Left lobe of liver (tissue), 2 donors: ENCODE data around the gene ZNF367. TPM values are rescaled to one million over a fixed set of nuclear protein-coding genes. Genes with fewer than 3 reads are reported as not detected.

Source experiments
- ATAC-seq: fragments of 200-7000 bp; cut with Tn5 transposase; one replicate; pipeline ENCODE4 v1.9.1; 2020; ENCODE audit warnings: mild to moderate bottlenecking, moderate library complexity
- DNase-seq: peaks from one replicate; pipeline ENCODE4 v3.0.0-alpha.2; 2020; ENCODE audit warnings: low spot score
- total RNA-seq: library from RNA; stranded (reverse); gene quantifications from one replicate; pipeline ENCODE4 v1.2.1, GENCODE V29; 2021
- donor health status: DM: no; HTN: no; CAD: no; lungs with moderate emphysema.
- donor health status: DM: no; HTN: yes; CAD: no.

ZNF367 gene
- total RNA-seq, 1 donor from 2014 or later: 1.0 TPM

GRCh38 chr9:96437454-96437853, 19.3 kb upstream of the ZNF367 start:
- ATAC-seq (no peak), DNase-seq (no peak)

DNA sequence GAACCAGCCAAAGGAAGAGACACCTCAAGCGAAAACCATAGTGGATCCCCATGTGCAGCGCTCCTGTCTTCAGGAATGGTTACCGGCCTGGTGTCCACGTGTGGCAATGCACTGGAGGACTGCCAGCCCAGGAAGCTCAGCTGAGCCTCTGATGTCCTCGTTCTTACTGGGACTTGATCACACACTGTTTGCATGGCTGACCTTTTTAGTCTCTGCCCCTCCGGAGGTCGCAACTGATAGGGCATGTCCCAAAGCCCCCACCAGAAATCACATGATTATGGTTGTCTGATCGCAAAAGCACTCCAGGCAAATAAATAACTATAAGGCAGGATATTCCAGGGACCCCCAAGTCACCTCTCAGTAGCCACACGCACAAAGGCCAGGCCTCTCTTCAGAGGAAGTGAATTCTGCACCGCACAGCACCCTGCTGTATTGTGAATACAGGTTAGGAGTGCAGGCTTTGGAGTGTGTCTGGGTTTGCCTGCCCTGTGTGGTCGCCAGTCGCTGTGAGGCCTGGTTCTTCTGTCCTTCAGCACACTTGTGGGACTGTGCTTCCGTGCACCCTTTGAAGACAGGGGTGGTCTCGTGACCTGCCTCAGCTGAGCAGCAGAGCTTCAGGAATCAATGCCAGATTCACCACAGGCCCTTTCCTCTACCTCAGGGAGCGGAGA, 18.4 kb upstream of the ZNF367 start:
- DNase-seq (peak; percentile 66), ATAC-seq (peak; percentile 91)

DNA sequence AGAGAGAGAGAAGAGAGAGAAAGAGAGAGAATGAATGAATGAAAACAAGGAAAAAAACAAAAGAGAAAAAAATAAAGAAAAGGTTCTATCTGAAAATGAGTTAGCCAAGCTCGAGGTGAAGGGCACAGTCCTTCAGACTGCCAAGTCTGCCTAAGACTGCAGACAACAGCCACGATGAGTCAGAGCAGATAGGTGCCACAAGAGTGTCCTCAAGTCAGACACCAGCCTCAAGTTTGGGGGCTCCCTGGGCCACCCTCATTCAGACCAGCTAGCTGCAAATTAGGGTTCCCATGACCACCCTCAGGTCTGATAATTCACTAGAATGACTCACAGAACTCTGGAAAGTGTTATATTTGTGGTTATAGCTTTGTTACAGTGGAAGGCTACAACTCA, 17.9 kb upstream of the ZNF367 start:
- ATAC-seq (no peak), DNase-seq (no peak)

DNA sequence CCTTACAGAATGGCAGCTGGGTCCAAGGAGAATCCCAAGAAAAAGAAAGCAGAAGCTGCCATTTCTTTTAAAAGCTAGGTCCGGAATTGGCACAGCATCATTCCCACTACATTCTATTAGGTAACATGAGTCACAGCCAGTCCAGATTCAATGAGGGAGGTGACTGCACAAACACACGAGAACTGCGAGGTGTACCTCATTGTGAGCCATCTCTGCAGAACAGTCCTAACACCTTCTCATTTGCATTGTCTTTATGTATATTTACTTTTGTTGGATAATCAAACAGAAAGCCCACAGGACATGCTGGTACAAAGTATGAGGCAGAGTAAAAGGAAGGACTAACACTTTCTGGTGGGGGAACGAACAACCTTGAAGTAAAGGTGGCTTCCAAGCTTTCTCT, 17.2 kb upstream of the ZNF367 start:
- ATAC-seq: no peak
- DNase-seq: no peak

GRCh38 chr9:96430377-96430776, 12.2 kb upstream of the ZNF367 start:
- ATAC-seq: no peak
- no peak for DNase-seq

DNA sequence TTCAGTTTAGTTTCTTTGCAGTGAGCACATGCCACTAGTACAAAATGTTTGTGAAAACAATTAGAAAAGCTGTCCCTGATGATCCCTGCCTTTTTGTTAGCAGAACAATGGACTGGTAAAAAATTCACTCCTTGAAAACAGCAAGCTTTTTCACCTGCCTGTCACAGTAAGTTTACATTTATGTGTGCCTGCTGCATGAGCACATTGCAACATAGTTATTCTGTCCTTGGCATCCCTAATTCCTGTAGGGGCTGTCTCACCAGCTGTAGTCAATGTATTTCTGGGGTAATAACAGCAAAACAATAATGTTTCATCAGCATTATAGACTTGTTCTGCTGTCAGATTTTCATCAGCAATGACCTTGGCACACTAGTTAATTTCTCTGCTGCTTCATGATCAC, 11.6 kb upstream of the ZNF367 start:
- DNase-seq (no peak), ATAC-seq (no peak)

DNA sequence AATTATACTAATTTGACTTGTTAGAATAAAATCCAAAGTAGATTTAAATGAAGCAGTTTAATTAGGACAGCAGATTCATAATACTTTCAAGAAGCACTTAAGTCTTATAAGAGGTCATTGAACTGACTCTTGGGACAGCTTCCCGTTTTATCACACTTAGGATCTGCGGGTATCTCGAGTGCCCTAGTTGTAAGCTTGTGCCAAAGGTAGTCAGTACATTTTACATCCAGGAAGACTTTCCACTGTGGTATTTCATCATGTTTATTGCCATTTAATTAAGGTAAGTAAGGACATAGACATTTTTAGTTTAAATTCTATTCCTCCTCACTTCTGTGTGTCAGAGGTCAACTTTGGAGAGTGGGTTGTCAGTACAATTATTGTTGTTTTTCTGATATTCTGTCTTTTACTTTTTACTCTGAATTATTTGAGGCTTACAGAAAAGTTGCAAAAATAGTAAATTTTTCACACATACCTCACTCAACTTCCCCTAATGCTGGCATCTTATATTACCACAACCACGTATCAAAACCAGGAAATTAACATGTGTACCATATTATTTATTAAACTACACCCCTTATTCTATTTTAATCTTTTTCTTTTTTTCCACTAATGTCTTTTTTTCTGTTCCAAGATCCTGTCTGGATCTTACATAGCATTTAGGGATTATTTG, 7.5 kb upstream of the ZNF367 start:
- DNase-seq (no peak), ATAC-seq (no peak)

DNA sequence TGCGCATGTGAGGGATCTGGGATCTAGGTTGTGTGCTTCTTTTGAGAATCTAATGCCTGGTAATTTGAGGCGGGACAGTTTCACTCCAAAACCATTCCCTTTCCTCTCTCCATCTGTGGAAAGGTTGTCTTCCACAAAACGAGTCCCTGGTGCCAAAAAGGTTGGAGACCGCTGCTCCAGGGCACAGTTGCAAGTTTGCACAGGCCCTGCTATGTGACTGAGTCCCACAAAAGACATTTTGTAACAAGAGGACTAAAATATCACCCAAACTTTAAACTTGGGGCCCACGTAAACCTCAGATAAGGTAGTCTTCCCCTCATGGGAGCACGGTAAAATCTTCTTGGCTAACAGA, 5.8 kb upstream of the ZNF367 start:
- ATAC-seq: no peak

GRCh38 chr9:96423322-96423984, 5.3 kb upstream of the ZNF367 start:
- ATAC-seq (no peak), DNase-seq (no peak)

More for the DNA sequence above, 5.8 kb upstream of the ZNF367 start:
- no peak for DNase-seq

DNA sequence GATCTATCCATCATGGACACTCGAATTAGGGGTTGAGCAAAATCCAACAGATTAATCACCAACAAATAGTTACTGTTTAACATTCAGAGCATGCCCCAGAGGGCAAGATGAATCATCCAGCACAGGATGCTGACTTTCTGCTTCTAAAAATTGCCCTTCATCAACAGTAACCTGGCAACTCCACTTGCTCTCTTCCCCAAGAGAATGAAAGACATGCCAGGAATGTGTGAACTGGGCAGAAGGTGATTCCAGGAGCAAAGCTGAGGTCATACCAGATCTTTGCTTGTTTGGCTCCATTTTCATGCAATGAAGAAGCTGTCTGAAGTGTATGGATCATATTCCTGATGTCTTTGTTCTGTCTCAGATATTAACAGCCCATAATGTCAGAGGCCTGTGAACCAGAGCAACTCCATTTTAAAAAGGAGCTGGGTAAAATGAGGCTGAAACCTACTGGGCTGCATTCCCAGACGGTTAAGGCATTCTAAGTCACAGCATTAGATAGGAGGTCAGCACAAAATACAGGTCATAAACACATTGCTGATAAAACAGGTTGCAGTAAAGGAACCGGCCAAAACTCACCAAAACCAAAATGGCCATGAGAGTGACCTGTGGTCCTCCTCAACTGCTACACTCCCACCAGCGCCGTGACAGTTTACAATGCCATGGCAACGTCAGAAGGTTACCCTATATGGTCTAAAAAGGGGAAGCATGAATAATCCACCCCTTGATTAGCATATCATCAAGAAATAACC, 2.5 kb upstream of the ZNF367 start:
- DNase-seq (peak; percentile 70), ATAC-seq (peak; percentile 27)

DNA sequence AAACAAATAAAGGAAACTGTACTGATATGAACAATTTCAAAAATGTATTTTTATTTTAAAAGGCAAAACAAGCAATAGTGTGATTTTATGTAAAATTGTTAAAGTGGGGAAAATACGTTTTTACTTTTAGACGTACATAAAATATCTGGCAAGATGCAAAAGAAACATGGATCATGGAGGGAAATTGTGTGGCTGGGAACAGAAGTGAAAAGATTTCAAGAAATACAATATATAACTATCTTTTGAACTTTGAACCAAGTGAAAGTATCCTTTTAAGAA, 1.5 kb upstream of the ZNF367 start:
- no peak for ATAC-seq

GRCh38 chr9:96418920-96419690, 935 bp upstream of the ZNF367 start:
- peak; percentile 70 for ATAC-seq
- DNase-seq: peak; percentile 83

More for the DNA sequence above, 1.5 kb upstream of the ZNF367 start:
- no peak for DNase-seq

DNA sequence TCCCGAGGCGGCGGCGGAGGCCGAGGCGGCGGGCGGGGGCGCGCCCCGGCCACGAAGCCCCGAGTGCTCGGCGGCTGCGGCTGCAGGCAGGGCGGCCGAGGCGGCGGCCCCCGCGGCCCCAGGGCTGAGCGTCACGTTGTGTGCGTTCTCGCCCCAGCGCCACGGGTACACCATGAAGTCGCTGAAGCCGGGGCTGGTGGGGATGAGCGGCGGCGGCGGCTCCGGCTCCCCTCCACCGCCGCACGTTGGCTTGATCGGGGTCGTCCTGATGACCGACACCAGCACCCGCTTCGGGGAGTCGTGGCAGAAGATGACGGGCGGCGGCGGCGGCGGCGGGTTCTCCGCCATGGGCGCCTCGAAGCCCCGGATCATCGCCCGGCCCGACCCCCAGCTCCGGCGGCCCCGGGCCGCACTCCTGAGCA, 498 bp downstream of the ZNF367 start:
- peak; percentile 58 for DNase-seq
- ATAC-seq: no peak

DNA sequence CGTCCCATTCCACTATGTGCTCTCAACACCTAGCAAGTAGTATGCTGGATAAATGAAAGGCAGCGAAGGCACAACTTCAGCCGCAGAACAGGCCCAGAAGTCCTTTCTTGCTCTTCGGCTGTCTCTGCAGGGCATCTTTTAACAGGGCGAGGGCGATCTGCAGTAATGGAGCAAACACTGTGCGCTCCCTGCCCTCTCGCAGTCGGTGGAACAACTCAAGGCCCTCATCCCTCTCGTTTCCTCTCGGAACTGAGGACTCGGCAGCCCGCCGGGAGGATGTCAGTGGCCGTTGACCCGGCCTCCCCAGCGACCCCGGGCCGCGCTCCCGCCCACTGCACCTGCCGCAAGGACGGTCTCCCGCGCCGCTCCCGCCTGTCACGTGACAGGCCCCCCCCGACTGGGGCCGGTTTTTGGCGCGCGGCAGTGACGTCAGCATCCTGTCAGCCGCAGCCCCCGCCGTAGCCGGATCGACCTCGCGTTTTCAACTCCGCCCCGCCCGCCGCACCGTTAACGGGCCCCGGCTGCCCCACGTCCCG, 1.1 kb downstream of the ZNF367 start:
- ATAC-seq: peak; percentile 38
- DNase-seq: peak; percentile 95

DNA sequence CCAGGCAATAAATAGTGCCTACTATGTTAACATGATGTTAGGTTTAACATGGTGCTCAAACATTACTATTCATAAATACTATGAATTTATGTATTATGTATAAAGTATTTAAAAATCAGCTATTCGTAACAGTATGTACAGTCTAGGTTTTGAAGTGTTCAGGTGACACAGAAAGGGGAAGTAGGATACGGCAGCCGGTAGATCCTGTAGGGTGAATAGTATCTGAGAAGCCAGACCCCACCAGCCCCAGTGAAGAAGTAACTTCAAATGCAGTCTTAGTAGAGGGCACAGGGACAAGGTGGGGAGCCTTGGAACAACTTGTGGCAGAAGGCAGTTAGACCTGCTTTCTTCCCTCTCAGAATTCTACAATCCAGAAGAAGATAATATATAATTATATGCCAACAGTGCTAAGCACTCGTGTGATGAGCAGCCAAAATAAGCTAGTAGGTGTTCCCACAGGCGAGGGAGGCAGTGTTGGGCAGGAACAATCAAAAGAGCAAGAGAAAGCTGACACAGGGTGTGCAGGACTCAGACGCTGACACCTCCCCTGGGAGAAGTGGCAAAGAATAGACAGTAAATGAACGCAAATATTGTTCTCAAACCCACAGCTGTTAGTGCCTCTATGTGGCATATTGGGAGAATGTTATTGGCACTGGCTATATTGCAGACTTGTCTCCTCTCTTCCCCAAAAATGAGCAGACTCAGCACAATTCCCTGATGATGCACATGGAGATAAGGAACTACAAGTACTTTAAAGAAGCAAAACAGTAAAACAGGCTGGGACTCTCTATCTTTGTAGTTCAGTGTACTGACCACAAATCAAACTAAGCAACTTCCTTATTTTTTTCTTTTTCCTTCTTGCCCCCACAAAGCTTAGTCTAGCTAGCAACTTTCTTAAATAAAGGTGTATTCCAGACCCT, 4.6 kb downstream of the ZNF367 start:
- DNase-seq (no peak), ATAC-seq (no peak)

DNA sequence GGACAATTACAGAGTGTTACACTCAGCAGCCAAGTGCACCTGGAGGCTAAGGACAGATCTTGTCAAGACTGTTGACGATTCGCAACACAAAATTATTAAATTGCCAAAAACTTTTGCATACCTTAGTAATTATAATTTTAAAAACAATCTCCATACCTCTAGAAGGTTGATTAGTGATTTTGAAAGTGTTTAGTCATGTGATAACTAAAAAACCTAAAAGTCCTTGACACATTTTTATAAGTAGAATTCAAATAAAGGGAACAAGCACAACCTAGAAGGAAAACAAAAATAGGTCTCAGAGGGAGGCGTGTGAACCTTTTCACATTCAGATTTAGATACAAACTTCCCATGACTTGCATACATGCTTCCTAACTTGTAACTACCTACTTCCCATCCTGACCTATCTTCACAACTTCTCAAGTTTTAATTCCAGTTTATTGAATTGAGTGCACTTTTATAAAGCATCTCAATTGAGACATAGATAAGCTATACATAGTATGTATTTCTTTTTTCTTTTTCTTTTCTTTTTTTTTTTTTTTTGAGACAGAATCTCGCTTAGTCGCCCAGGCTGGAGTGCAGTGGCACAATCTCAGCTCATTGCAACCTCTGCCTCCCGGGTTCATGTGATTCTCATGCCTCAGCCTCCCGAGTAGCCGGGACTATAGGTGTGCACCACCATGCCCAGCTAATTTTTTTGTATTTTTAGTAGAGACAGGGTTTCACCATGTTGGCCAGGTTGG, 5.8 kb downstream of the ZNF367 start:
- DNase-seq (no peak), ATAC-seq (no peak)

- DNase-seq (no peak), ATAC-seq (no peak)
Measured at GRCh38 chr9:96411129-96411838, 6.9 kb downstream of the ZNF367 start.
